Measurements from ENCODE around the gene NECAP2.
"Not testable (repeated sequence)": the region's sequence is repeated elsewhere in the genome, so short reads cannot be mapped to it uniquely, and the experiment has no call there.

NECAP2 gene

DNA sequence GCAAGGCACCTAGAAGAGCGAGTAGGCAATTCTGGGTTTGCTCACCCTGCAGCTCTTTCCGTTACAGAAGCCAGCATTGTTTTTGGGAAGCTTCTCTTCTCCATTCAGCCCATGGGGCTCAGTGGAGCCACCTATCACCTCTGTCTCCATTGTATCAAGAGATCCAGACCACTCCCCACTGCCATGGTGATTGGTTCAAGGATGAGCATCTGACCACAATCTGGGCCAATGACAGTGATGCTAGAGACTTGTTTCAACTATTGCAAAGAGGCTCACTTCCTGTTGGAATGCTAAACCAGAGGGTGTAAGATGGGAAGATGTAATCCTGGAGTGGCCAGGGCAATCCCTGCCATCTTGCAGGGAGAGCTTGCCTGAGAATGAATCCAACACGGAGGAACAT is 9.9 kb upstream of the NECAP2 start:
- DNase-seq: no peak

DNA sequence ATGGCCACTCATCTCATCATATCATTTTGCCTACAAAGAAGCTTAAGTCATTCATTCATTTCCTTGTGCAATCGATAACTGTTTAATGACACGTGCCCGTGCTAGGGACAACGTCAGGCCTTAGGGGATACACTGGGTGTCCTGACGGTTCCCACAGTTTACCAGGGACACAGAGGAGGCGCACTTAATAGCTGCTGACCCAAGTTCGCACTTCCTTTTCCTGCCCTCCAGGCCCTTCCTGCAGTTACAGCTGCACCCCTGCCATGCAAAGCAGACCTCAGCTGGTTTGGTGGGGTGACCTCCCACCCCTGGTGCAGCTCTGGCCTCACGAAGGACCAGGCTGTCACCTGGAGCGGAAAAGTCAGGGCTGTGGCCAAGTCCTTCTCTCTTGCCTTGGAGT is 7.5 kb upstream of the NECAP2 start:
- DNase-seq: no peak

DNA sequence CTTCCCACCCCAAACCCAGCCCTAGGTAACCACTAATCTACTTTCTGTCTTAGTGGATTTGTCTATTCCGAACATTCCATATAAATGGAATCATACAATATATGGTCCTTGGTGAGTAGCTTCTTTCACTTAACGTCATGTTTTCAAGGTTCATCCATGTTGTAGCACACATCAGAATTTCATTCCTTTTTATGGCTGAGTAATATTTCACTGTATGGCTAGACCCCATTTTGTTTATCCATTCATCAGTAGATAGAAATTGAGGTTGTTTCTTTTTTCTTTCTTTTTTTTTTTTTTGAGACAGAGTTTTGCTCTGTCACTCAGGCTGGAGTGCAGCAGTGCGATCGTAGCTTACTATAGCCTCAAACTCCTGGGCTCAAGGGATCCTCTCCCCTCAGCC is 6.5 kb upstream of the NECAP2 start:
- DNase-seq: no peak

- DNase-seq: no peak
Measured at GRCh38 chr1:16434501-16434900, 6.0 kb upstream of the NECAP2 start.

- no peak for DNase-seq
Measured at GRCh38 chr1:16436946-16437474, 3.5 kb upstream of the NECAP2 start, which contains the start of gene SPATA21. TSS of gene SPATA21 (minus strand) at chr1:16437424. CDS start at chr1:16431371, 6,053 bp downstream.

- no peak for DNase-seq
Measured at GRCh38 chr1:16438516-16438915, 2.0 kb upstream of the NECAP2 start.

DNA sequence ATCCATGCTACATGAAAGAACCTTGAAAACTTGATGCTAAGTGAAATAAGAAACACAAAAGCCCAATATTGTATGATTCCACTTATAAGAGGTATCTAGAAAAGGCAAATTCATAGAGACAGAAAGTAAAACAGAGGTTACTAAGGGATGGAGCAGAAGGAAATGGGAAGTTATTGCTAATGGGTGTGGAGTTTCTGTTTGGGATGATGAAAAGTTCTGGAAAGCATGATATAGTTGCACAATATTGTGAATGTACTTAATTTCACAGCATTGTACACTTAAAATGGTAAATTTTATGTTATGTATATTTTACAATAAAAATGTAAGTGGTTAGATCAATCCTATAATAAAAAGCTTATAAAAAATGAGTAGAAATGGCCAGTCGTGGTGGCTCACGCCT is 1.6 kb upstream of the NECAP2 start:
- no peak for DNase-seq

DNA sequence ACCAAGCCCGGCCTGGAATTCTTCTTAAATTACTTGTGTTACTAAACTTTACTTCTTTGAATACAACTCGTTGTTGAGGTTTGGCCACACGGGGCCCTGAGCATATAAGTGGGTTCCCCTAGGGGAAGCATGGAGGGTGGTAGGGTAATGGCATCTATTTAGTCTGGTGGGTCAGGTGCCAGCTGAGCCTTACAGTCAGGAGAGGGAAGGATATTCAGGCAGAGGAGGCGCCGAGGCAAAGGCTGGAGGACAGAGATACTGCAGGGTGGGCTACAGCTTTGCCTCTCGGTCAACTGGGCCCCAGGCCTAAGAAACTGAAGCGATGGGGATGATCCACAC is 424 bp upstream of the NECAP2 start:
- no peak for DNase-seq

GRCh38 chr1:16441282-16441665 is 750 bp downstream of the NECAP2 start:
- no peak for DNase-seq

DNA sequence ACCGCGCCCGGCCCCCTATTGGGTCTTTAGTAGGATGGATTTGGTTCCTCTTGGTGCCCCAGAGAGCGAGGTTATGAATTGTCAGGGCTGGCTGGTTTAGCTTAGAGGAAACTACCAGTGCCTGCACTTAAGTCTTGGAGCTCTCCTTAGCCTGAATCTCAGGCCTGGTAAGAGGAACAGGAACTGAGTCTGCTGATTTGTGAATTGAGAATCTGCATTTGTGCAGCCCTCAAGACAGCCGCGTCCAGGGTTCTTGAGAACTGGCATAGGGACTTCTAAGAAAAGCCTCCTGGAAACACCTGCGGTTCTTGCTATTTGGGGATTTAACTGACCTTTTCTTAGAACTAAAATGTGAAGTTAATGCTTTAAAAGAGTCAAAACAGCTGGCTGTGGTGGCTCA is 1.7 kb downstream of the NECAP2 start:
- peak in 1 of 5 donors; percentile 60 for DNase-seq

- peak in 1 of 5 donors; percentile 13 for DNase-seq
Measured at GRCh38 chr1:16442941-16443340, 2.4 kb downstream of the NECAP2 start.

DNA sequence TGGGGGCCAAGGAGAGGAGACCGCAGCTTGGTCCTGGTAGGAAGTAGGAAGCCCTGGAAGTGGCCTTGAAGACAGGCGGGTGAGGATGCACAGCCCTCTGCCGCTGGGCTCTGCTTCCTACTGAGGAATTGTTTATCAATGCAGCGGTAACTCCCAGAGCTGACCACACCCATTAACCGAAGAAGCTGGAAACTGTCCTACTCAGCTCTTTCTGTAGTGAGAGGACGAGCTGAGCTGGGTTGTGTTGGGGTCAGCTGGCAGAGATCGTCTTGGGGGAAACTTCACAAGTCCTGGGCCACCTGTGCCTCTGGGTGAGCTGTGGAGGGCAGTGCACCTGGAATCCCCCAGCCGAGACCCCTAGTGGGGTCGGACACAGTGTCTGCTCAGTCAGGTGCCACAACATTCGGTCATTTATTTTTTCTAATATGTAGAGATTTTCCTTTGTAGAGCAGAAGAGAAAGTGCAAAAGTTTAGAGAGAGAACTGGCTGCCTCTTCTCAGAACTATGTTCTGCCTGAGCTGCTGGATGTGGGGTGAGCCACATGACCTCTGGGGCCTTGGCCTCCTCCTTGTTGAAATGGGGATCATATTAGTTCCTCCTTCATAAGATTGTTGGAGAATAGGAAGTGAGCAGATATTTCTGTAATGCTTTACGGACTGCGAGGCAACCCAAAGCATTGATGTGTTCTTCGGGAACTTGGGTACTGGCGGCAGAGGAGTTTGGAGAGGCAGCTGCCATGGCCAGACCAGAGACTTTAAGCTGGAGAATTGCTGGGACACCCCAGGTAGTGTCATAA is 3.6 kb downstream of the NECAP2 start:
- no peak for DNase-seq

GRCh38 chr1:16445052-16445451 is 4.5 kb downstream of the NECAP2 start:
- DNase-seq: no peak

- DNase-seq: no peak
Measured at GRCh38 chr1:16446116-16446515, 5.6 kb downstream of the NECAP2 start.

GRCh38 chr1:16447641-16448040 is 7.1 kb downstream of the NECAP2 start:
- no peak for DNase-seq

GRCh38 chr1:16449065-16449464 is 8.5 kb downstream of the NECAP2 start:
- DNase-seq: no peak

DNA sequence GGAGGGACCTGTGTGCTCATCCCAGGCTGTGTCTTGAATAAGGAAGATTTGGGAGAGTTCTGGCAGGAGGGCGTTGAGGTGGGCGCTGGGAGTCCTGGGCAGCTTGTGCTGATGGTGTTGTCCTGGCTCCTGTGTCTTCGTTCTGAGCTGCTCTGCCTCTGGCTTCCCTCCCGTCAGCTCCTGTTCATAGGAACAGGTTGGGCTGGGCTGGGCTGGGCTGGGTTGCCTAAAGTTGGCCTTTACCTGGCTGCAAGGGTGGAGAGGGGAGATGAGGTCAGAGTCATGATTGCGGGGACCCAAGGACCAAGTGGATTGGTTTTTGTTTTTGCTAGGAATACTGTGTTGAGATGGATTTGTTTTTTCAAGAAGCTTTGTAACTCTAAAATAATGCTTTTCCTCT is 9.1 kb downstream of the NECAP2 start:
- no peak for DNase-seq

DNA sequence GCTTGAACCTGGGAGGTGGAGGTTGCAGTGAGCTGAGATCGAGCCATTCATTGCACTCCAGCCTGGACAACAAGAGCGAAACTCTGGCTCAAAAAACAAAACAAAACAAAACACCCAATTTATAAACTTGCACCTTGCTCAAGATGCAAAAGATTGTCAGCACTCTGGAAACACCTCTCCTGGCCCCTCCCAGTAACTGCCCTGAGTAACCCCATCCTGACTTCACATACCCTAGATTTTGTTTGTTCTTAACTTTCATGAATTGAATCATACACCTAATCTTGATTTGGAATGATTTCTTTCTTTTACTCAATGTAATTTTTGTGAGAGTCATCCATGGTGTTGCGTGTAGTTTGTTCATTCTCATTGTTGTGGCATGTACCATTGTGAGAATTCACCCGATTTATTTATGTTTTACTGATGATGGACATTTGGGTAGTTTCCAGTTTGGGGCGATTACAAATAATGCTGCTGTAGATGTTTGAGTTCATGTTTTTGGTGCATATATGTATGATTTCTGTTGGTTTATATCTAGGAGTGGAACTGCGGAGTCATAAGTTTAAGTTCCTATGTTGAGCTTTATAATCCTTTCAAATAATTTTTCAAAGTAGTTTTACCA is 10.4 kb downstream of the NECAP2 start:
- DNase-seq: no peak

GRCh38 chr1:16451841-16452528 is 11.5 kb downstream of the NECAP2 start:
- no peak for DNase-seq

DNA sequence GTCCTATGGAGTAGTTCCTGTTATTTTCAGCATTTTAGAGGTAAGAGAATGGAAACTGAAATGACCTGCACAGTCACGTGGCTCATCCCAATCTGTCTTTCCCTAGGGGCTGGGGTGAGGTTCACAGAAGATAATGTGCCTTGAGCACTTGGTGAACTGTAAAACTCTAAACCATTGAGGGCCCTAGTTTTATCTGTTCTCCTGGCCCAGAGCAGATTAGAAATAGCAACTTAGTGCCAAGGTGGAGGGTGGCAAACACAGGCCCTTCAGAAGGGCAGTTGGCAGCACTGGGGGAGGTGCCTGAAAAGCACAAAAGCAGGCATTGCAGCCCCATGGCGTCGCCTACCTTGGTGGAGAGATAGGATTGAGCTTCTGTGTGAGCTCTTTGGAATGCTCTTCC is 14.4 kb downstream of the NECAP2 start:
- not testable (repeated sequence) for DNase-seq

GRCh38 chr1:16456151-16456550 is 15.6 kb downstream of the NECAP2 start:
- not testable (repeated sequence) for DNase-seq

- DNase-seq: no peak
Measured at GRCh38 chr1:16458831-16459230, 18.3 kb downstream of the NECAP2 start.

- no peak for DNase-seq
Measured at GRCh38 chr1:16459352-16459925, 18.9 kb downstream of the NECAP2 start.

Data from T-helper 1 cell (primary cell).